HEK293 (cell line): ENCODE measurements around the gene MGLL.

Source experiments
- CTCF ChIA-PET: fragments of 350-600 bp; formaldehyde crosslinking; extraction: SDS; loops from one replicate; lab custom pipeline; 2021; ENCODE audit warnings: antibody characterized with exemption; lab: Yijun Ruan, JAX
- POLR2A ChIA-PET: fragments of 300-600 bp; formaldehyde crosslinking; extraction: SDS; loops from one replicate; lab custom pipeline; 2020; ENCODE audit warnings: antibody characterized with exemption, inconsistent platforms; lab: Yijun Ruan, JAX
- H3K27ac ChIP-seq: fragments of 200-500 bp; sonication (Bioruptor generic); 2 replicates; pipeline ENCODE4 v1.5.1; 2014; ENCODE audit warnings: low read depth, low read length, control low read depth, inconsistent platforms; ENCODE audit errors: extremely low read depth
- H3K36me3 ChIP-seq, 2 experiments: fragments of 200-500 bp in 1 of 2; sonication (Bioruptor generic) in 1 of 2; 1 replicate in 1 of 2; 2 replicates in 1 of 2; pipeline ENCODE4 v1.5.1; 2014 to 2017; ENCODE audit warnings: inconsistent platforms in 2 of 2, low read length in 2 of 2; ENCODE audit not compliant: control insufficient read depth in 2 of 2, insufficient read depth in 1 of 2
- H3K4me1 ChIP-seq: fragments of 200-500 bp; sonication (Bioruptor generic); 2 replicates; pipeline ENCODE4 v1.5.1; 2014; ENCODE audit warnings: mild to moderate bottlenecking, low read length, inconsistent platforms; ENCODE audit not compliant: control insufficient read depth, insufficient read depth
- H3K4me3 ChIP-seq: 2 replicates; pipeline ENCODE4 v1.5.1; 2011; ENCODE audit warnings: low read depth, mild to moderate bottlenecking, control low read depth, low read length, moderate library complexity
- H3K9me3 ChIP-seq: fragments of 200-500 bp; sonication (Bioruptor generic); 2 replicates; pipeline ENCODE4 v1.5.1; 2014; ENCODE audit warnings: low read depth, low read length, inconsistent platforms; ENCODE audit not compliant: control insufficient read depth, insufficient read depth
- BCL11A ChIP-seq: fragments of 450-650 bp; formaldehyde crosslinking; IDR thresholded peaks from 2 replicates; pipeline ENCODE4 v1.5.1; 2016; ENCODE audit warnings: low read depth, missing biosample characterization, missing genetic modification characterization
- FEZF1 ChIP-seq: fragments of 450-650 bp; formaldehyde crosslinking; IDR thresholded peaks from 2 replicates; pipeline ENCODE4 v1.5.1; 2016; ENCODE audit warnings: missing biosample characterization, missing genetic modification characterization
- GLIS2 ChIP-seq: fragments of 450-650 bp; formaldehyde crosslinking; IDR thresholded peaks from 2 replicates; pipeline ENCODE4 v1.5.1; 2016; ENCODE audit warnings: missing biosample characterization, missing genetic modification characterization
- KLF10 ChIP-seq: fragments of 450-650 bp; IDR thresholded peaks from 2 replicates; pipeline ENCODE4 v1.5.1; 2018; ENCODE audit warnings: missing biosample characterization, mild to moderate bottlenecking, missing genetic modification characterization
- KLF8 ChIP-seq: fragments of 450-650 bp; formaldehyde crosslinking; IDR thresholded peaks from 2 replicates; pipeline ENCODE4 v1.5.1; 2016; ENCODE audit warnings: missing biosample characterization, missing genetic modification characterization
- MEIS1 ChIP-seq: sonication (generic); formaldehyde crosslinking; IDR thresholded peaks from 2 replicates; pipeline ENCODE4 v1.8.1; 2022; ENCODE audit warnings: missing genetic modification reagents, mild to moderate bottlenecking, borderline replicate concordance
- OSR2 ChIP-seq: fragments of 450-650 bp; formaldehyde crosslinking; IDR thresholded peaks from 2 replicates; pipeline ENCODE4 v1.5.1; 2016; ENCODE audit warnings: missing biosample characterization, missing genetic modification characterization
- SP2 ChIP-seq: fragments of 450-650 bp; formaldehyde crosslinking; IDR thresholded peaks from 2 replicates; pipeline ENCODE4 v1.5.1; 2016; ENCODE audit warnings: missing biosample characterization, missing genetic modification characterization
- ZBTB10 ChIP-seq: fragments of 450-650 bp; formaldehyde crosslinking; IDR thresholded peaks from 2 replicates; pipeline ENCODE4 v1.5.1; 2016; ENCODE audit warnings: missing biosample characterization, missing genetic modification characterization
- ZIC2 ChIP-seq: fragments of 450-650 bp; formaldehyde crosslinking; IDR thresholded peaks from 2 replicates; pipeline ENCODE4 v1.5.1; 2016; ENCODE audit warnings: missing biosample characterization, missing genetic modification characterization
- ZNF138 ChIP-seq: fragments of 450-650 bp; formaldehyde crosslinking; IDR thresholded peaks from 2 replicates; pipeline ENCODE4 v1.5.1; 2016; ENCODE audit warnings: missing biosample characterization, missing genetic modification characterization, borderline replicate concordance
- ZNF184 ChIP-seq: fragments of 450-650 bp; IDR thresholded peaks from 2 replicates; pipeline ENCODE4 v1.5.1; 2018; ENCODE audit warnings: missing biosample characterization, mild to moderate bottlenecking, missing genetic modification characterization
- ZNF202 ChIP-seq: fragments of 450-650 bp; formaldehyde crosslinking; IDR thresholded peaks from 2 replicates; pipeline ENCODE4 v1.5.1; 2016; ENCODE audit warnings: missing biosample characterization, missing genetic modification characterization, borderline replicate concordance
- ZNF211 ChIP-seq: fragments of 450-650 bp; formaldehyde crosslinking; IDR thresholded peaks from 2 replicates; pipeline ENCODE4 v1.5.1; 2016; ENCODE audit warnings: low read depth, missing biosample characterization, missing genetic modification characterization
- ZNF223 ChIP-seq: fragments of 450-650 bp; formaldehyde crosslinking; IDR thresholded peaks from 2 replicates; pipeline ENCODE4 v1.5.1; 2016; ENCODE audit warnings: missing biosample characterization, missing genetic modification characterization
- ZNF266 ChIP-seq: fragments of 450-650 bp; formaldehyde crosslinking; IDR thresholded peaks from 2 replicates; pipeline ENCODE4 v1.5.1; 2016; ENCODE audit warnings: missing biosample characterization, missing genetic modification characterization, low read depth
- ZNF302 ChIP-seq: fragments of 450-650 bp; formaldehyde crosslinking; IDR thresholded peaks from 2 replicates; pipeline ENCODE4 v1.5.1; 2016; ENCODE audit warnings: missing biosample characterization, missing genetic modification characterization, low read depth
- ZNF324 ChIP-seq: fragments of 450-650 bp; formaldehyde crosslinking; IDR thresholded peaks from 2 replicates; pipeline ENCODE4 v1.5.1; 2016; ENCODE audit warnings: missing biosample characterization, missing genetic modification characterization
- ZNF561 ChIP-seq: fragments of 450-650 bp; IDR thresholded peaks from 2 replicates; pipeline ENCODE4 v1.5.1; 2018; ENCODE audit warnings: missing biosample characterization, missing genetic modification characterization, borderline replicate concordance
- ZNF585B ChIP-seq: fragments of 450-650 bp; formaldehyde crosslinking; IDR thresholded peaks from 2 replicates; pipeline ENCODE4 v1.5.1; 2016; ENCODE audit warnings: missing biosample characterization, missing genetic modification characterization
- ZNF624 ChIP-seq: fragments of 450-650 bp; formaldehyde crosslinking; IDR thresholded peaks from 2 replicates; pipeline ENCODE4 v1.5.1; 2017; ENCODE audit warnings: missing biosample characterization, missing genetic modification characterization
- ZNF639 ChIP-seq: fragments of 450-650 bp; formaldehyde crosslinking; IDR thresholded peaks from 2 replicates; pipeline ENCODE4 v1.5.1; 2016; ENCODE audit warnings: missing biosample characterization, missing genetic modification characterization
- ZNF645 ChIP-seq: fragments of 450-650 bp; formaldehyde crosslinking; IDR thresholded peaks from 2 replicates; pipeline ENCODE4; 2016; ENCODE audit warnings: missing biosample characterization, missing genetic modification characterization
- ZNF830 ChIP-seq: fragments of 450-650 bp; IDR thresholded peaks from 2 replicates; pipeline ENCODE4 v1.5.0; 2018; ENCODE audit warnings: missing biosample characterization, missing genetic modification characterization, low read depth, mild to moderate bottlenecking, moderate library complexity
- ZSCAN16 ChIP-seq: fragments of 450-650 bp; formaldehyde crosslinking; IDR thresholded peaks from 2 replicates; pipeline ENCODE4 v1.5.1; 2016; ENCODE audit warnings: missing biosample characterization, missing genetic modification characterization
- ZSCAN18 ChIP-seq: fragments of 450-650 bp; formaldehyde crosslinking; IDR thresholded peaks from 2 replicates; pipeline ENCODE4 v1.5.1; 2016; ENCODE audit warnings: missing biosample characterization, missing genetic modification characterization

The MGLL gene

GRCh38 chr3:127785711-127786265, 36.5 kb downstream of the MGLL start:
- POLR2A ChIA-PET: no interaction called here
- Histone ChIP-seq H3K4me3 (no peak overlapping the region), H3K27ac (no peak overlapping the region), H3K36me3 (no peaks in the 10 kb centered on the region), H3K9me3 (no peaks in the 10 kb centered on the region), H3K4me1 (0 out of 2 replicates have a peak, but pooled peaks cover 1% of the 10 kb centered on the region)
- CTCF ChIA-PET: no interaction called here
- peak; percentile 98 for TF ChIP-seq ZIC2 (tag by site-specific recombination)
- no peak for TF ChIP-seq ZNF561 (tag by site-specific recombination)
- no peak for TF ChIP-seq KLF8 (tag by site-specific recombination)

GRCh38 chr3:127784865-127785710, 37.2 kb downstream of the MGLL start:
- POLR2A ChIA-PET: interaction anchor here (0.6 kb wide), 1 partner anchor 46 kb away, joined by 5 read pairs; no protein-coding TSS in a partner anchor
- no peak overlapping the region for H3K4me3 ChIP-seq

GRCh38 chr3:127784283-127784682, 38.0 kb downstream of the MGLL start:
- H3K9me3 ChIP-seq: no peaks in the 10 kb centered on the region
- ChIA-PET CTCF (no interaction called here), POLR2A (interaction anchor here (0.6 kb wide), 1 partner anchor 45 kb away, joined by 5 read pairs; no protein-coding TSS in a partner anchor)
- no peak overlapping the region for H3K4me3 ChIP-seq
- no peaks in the 10 kb centered on the region for H3K36me3 ChIP-seq
- no peak overlapping the region for H3K27ac ChIP-seq
- H3K4me1 ChIP-seq: no peaks in the 10 kb centered on the region
- TF ChIP-seq ZNF211 (tag by site-specific recombination): no peak
- TF ChIP-seq GLIS2: no peak
- TF ChIP-seq ZNF639 (tag by site-specific recombination): no peak
- no peak for TF ChIP-seq FEZF1 (tag by site-specific recombination)
- TF ChIP-seq ZNF324: no peak
- TF ChIP-seq ZNF645 (tag by site-specific recombination): no peak
- no peak for TF ChIP-seq SP2 (tag by site-specific recombination)
- TF ChIP-seq ZNF585B (tag by site-specific recombination): no peak
- no peak for TF ChIP-seq ZNF624 (tag by site-specific recombination)
- TF ChIP-seq MEIS1 (CRISPR knock-in tag): no peak

More at GRCh38 chr3:127784865-127785710, 37.2 kb downstream of the MGLL start:
- TF ChIP-seq ZNF223 (tag by site-specific recombination) (no peak), BCL11A (tag by site-specific recombination) (no peak), ZNF585B (tag by site-specific recombination) (no peak), ZNF830 (tag by site-specific recombination) (no peak), ZSCAN18 (tag by site-specific recombination) (no peak), ZNF202 (tag by site-specific recombination) (no peak), ZNF138 (tag by site-specific recombination) (no peak), ZNF266 (tag by site-specific recombination) (no peak), ZNF302 (tag by site-specific recombination) (no peak), OSR2 (tag by site-specific recombination) (no peak), ZNF184 (tag by site-specific recombination) (no peak), KLF10 (no peak), ZSCAN16 (tag by site-specific recombination) (no peak), ZBTB10 (tag by site-specific recombination) (no peak)
- no peak overlapping the region for H3K27ac ChIP-seq
- H3K4me1 ChIP-seq: no peaks in the 10 kb centered on the region
- no peaks in the 10 kb centered on the region for H3K36me3 ChIP-seq
- no peaks in the 10 kb centered on the region for H3K9me3 ChIP-seq
- CTCF ChIA-PET: no interaction called here
